ENCODE results near the gene KRT36. TPM values are rescaled to one million over a fixed set of nuclear protein-coding genes. Genes with fewer than 3 reads are reported as not detected.

The KRT36 gene
- total and polyA plus RNA-seq, 2 experiments from 2014 or later: not detected

- TF ChIP-seq REST (IDR thresholded peaks at IDR 0.05; ENCODE audit: unreplicated experiment): no peak
- no peak for TF ChIP-seq ETS1 (IDR thresholded peaks at IDR 0.05)
- no peak for TF ChIP-seq STAT1 (IDR thresholded peaks at IDR 0.05; ENCODE audit: unreplicated experiment)
- no peak for TF ChIP-seq CREB1 (CRISPR knock-in tag; IDR thresholded peaks at IDR 0.05; ENCODE audit: low read depth)
These were observed 12.6 kb downstream of the KRT36 start (continued) for GRCh38 chr17:41476866-41477815.

- no peaks in the 10 kb centered on the region for H3K4me1 ChIP-seq (ENCODE audit: insufficient read depth)
- H3K4me2 ChIP-seq: no peak overlapping the region
- H3K27ac ChIP-seq (ENCODE audit: low read depth): no peak overlapping the region
- Mint-ChIP-seq H3K27ac (no peak overlapping the region), H3K27me3 (ENCODE audit: insufficient read depth, low read depth, poor library complexity) (peaks cover 2% of the 10 kb centered on the region), H3K4me1 (no peaks in the 10 kb centered on the region), H3K36me3 (ENCODE audit: low read depth) (no peaks in the 10 kb centered on the region), H3K4me3 (no peak overlapping the region), H3K9me3 (peaks cover 9% of the 10 kb centered on the region; the same call in 1 of the 3 replicates)
- H3K36me3 ChIP-seq (ENCODE audit: insufficient read depth): no peaks in the 10 kb centered on the region
- H4K20me1 ChIP-seq (replicated peaks; ENCODE audit: insufficient read depth): no peaks in the 10 kb centered on the region
- H3F3A ChIP-seq (replicated peaks; ENCODE audit: low read depth): no peaks in the 10 kb centered on the region
- H2AFZ ChIP-seq: no peak overlapping the region
- H3K9me2 ChIP-seq (ENCODE audit: insufficient read depth): no peaks in the 10 kb centered on the region; the same call in 1 of the 2 replicates
- no peaks in the 10 kb centered on the region for H3K79me2 ChIP-seq (replicated peaks; ENCODE audit: insufficient read depth)
- ATAC-seq (no peak), DNase-seq (ENCODE audit: low spot score) (no peak)
- no peak overlapping the region for H3K4me3 ChIP-seq
- H3K27me3 ChIP-seq (ENCODE audit: insufficient read depth): no peaks in the 10 kb centered on the region
- TF ChIP-seq ETS1 (IDR thresholded peaks at IDR 0.05) (no peak), CREB1 (CRISPR knock-in tag; IDR thresholded peaks at IDR 0.05; ENCODE audit: low read depth) (no peak), ZNF462 (CRISPR knock-in tag; IDR thresholded peaks at IDR 0.05) (no peak), NANOG (IDR thresholded peaks at IDR 0.05; ENCODE audit: borderline replicate concordance) (no peak), EZH2phosphoT487 (IDR thresholded peaks at IDR 0.05; ENCODE audit: unreplicated experiment) (no peak), EZH2 (IDR thresholded peaks at IDR 0.05; ENCODE audit: low read depth, unreplicated experiment) (no peak), JUNB (IDR thresholded peaks at IDR 0.05; ENCODE audit: unreplicated experiment) (no peak), STAT1 (IDR thresholded peaks at IDR 0.05; ENCODE audit: unreplicated experiment) (no peak), ZNF331 (CRISPR knock-in tag; IDR thresholded peaks at IDR 0.05; ENCODE audit: low read depth) (no peak), ZNF114 (CRISPR knock-in tag; IDR thresholded peaks at IDR 0.05) (no peak), POLR2AphosphoS5 (IDR thresholded peaks at IDR 0.05; ENCODE audit: low read depth) (no peak)
These were observed 14.3 kb downstream of the KRT36 start for GRCh38 chr17:41475421-41475820.
